Mucosa of stomach (tissue), 1 donor: Measurements from ENCODE around the gene ADAMTS7.
"Not testable (repeated sequence)": the region's sequence is repeated elsewhere in the genome, so short reads cannot be mapped to it uniquely, and the experiment has no call there.

Experiments
- H3K27me3 ChIP-seq: one replicate; pipeline ENCODE4 v1.7.0; 2013; ENCODE audit warnings: mild to moderate bottlenecking, low read length; ENCODE audit not compliant: control insufficient read depth, insufficient read depth
- H3K36me3 ChIP-seq: one replicate; pipeline ENCODE4 v1.7.0; 2013; ENCODE audit warnings: low read length; ENCODE audit not compliant: control insufficient read depth, insufficient read depth
- H3K4me1 ChIP-seq: one replicate; pipeline ENCODE4 v1.7.0; 2013; ENCODE audit warnings: mild to moderate bottlenecking, low read length; ENCODE audit not compliant: control insufficient read depth, insufficient read depth
- H3K4me3 ChIP-seq: one replicate; pipeline ENCODE4 v1.7.0; 2013; ENCODE audit warnings: low read length
- H3K9ac ChIP-seq: one replicate; pipeline ENCODE4 v1.7.0; 2013; ENCODE audit warnings: mild to moderate bottlenecking, low read length, moderate library complexity
- H3K9me3 ChIP-seq: one replicate; pipeline ENCODE4 v1.7.0; 2013; ENCODE audit warnings: mild to moderate bottlenecking, low read length, moderate library complexity; ENCODE audit not compliant: control insufficient read depth
- donor health status: Pancreatic carcinoma.

ADAMTS7 gene

GRCh38 chr15:78730955-78731354 lies 80.3 kb downstream of the ADAMTS7 start:
- Histone ChIP-seq H3K9me3 (no peaks in the 10 kb centered on the region), H3K4me3 (no peak overlapping the region), H3K36me3 (no peaks in the 10 kb centered on the region), H3K4me1 (no peaks in the 10 kb centered on the region), H3K27me3 (peaks cover 4% of the 10 kb centered on the region), H3K9ac (no peak overlapping the region)

DNA sequence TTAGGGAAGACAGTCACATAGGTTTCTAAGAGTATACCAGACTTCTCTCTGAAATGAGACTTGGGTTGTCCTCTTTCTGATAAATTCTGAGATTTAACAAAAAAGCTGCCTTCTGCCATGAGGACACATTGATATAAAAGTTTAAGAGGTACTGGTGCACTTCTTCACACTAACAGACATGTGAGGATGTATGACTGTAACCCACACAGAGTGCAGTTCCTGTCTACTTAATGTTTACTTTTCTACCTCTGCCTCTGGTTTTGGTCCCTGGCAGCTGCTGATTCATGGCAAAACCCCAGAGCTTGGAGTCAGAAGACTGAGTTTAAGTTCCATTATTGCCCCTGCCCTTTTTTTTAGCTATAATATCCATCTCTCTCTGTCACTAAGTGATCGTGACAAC lies 82.8 kb downstream of the ADAMTS7 start:
- not testable (repeated sequence) for H3K4me1 ChIP-seq, H3K9ac ChIP-seq, H3K27me3 ChIP-seq, H3K36me3 ChIP-seq, H3K9me3 ChIP-seq, H3K4me3 ChIP-seq

DNA sequence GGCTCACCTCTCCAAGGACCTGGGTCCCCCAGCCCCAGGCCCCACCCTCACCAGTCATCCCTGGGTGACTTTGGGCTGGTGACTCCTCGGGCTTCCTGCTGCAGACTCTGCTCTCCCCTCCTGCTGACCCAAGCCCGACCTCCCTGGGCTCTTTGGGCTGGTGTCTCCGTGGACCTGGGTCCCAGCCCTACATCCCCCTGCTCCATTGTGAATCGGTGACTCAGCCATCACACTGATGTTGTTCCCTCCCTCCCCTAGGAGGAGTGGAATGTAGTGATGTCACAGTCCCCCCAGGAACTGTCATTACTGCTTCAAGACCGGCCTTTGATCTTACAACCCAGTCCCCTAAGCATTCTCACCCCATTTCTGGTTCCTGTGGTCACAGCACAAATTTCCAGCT lies 83.7 kb downstream of the ADAMTS7 start:
- H3K9ac ChIP-seq: no peak overlapping the region
- H3K4me3 ChIP-seq: no peak overlapping the region
- no peaks in the 10 kb centered on the region for H3K36me3 ChIP-seq
- H3K4me1 ChIP-seq: no peaks in the 10 kb centered on the region
- H3K27me3 ChIP-seq: no peaks in the 10 kb centered on the region
- H3K9me3 ChIP-seq: no peaks in the 10 kb centered on the region

- H3K27me3 ChIP-seq: no peaks in the 10 kb centered on the region
Observed at GRCh38 chr15:78726870-78727551, 84.3 kb downstream of the ADAMTS7 start.

GRCh38 chr15:78719819-78720450 lies 91.3 kb downstream of the ADAMTS7 start:
- not testable (repeated sequence) for H3K4me1 ChIP-seq, H3K36me3 ChIP-seq, H3K4me3 ChIP-seq, H3K9ac ChIP-seq, H3K27me3 ChIP-seq, H3K9me3 ChIP-seq

More at GRCh38 chr15:78726870-78727551, 84.3 kb downstream of the ADAMTS7 start:
- Histone ChIP-seq H3K4me1 (no peaks in the 10 kb centered on the region), H3K36me3 (no peaks in the 10 kb centered on the region), H3K9ac (no peak overlapping the region), H3K4me3 (no peak overlapping the region), H3K9me3 (no peaks in the 10 kb centered on the region)

GRCh38 chr15:78718837-78719236 lies 92.4 kb downstream of the ADAMTS7 start:
- Histone ChIP-seq H3K9me3 (no peaks in the 10 kb centered on the region), H3K4me3 (no peak overlapping the region), H3K9ac (no peak overlapping the region), H3K4me1 (no peaks in the 10 kb centered on the region), H3K36me3 (no peaks in the 10 kb centered on the region), H3K27me3 (no peaks in the 10 kb centered on the region)

DNA sequence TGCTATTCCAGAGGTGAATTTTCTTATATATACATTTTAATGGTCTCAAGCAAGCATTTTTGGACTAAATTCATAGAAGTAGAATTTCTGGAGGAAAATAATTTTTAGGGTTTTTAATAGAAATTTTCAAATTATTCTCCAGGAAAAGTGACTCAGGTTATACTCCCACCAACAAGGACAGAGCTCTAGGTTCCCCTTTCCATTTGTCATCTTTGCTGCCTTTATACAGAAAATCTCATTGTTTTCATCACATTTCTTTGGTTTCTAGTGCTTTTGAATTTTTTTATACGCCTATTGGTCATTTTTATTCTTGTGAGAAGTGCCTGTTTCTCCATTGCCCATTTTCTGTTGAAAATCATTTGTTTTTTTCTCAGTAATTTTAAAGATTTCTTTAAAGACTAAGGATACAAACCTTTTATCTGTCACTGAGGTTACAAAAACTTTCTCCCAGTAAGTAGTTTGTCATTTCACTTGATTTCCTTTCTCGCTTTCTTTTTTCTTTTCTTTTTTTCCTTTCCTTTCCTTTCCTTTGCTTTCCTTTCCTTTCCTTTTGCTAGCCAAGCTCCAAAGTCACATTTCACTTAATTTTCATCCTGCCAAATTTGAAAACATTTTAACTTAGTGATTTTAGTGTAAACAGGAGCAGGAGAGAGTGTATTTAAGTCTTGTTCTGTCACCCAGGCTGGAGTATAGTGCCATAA lies 93.2 kb downstream of the ADAMTS7 start:
- no peaks in the 10 kb centered on the region for H3K27me3 ChIP-seq
- H3K4me3 ChIP-seq: no peak overlapping the region
- no peaks in the 10 kb centered on the region for H3K9me3 ChIP-seq
- H3K9ac ChIP-seq: no peak overlapping the region
- H3K4me1 ChIP-seq: no peaks in the 10 kb centered on the region
- no peaks in the 10 kb centered on the region for H3K36me3 ChIP-seq

DNA sequence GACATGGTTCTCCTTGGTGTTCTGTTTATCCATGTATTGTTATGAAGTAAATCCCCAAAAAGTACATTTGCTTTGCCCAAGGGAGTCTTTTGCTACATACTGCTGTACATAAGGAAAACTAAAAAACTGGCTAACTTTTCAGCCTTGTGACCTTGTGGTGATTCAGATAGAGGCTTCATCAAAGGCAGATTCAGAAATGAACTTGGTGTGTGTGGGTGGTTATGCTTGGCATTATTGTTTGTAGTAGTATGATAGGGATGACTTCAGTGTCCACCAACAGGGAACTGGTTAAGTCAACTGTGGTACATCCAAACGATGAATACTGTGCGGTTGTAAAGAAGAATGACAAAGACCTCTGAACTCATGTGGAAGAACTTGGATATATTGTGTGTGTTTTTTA lies 94.6 kb downstream of the ADAMTS7 start:
- no peaks in the 10 kb centered on the region for H3K36me3 ChIP-seq

DNA sequence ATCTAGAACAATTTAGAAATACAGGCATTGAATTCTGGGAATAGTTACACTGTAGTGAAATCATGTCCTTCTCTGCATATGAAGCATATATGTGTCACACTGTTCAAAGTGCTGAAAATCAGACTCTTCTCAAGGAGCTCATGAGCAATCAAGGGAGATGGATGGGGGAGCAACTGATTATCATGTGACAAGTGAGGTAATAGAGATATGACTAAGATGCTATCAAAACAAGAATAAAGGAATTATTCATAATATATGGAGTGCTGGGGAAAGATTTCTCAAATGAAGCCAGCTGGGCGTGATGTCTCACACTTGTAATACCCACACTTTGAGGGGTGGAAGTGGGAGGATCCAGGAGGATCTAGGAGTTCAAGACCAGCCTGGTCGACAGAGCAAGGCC lies 95.3 kb downstream of the ADAMTS7 start:
- H3K9ac ChIP-seq: no peak overlapping the region
- no peaks in the 10 kb centered on the region for H3K27me3 ChIP-seq
- no peak overlapping the region for H3K4me3 ChIP-seq
- no peaks in the 10 kb centered on the region for H3K4me1 ChIP-seq
- no peaks in the 10 kb centered on the region for H3K9me3 ChIP-seq
- no peaks in the 10 kb centered on the region for H3K36me3 ChIP-seq

More for the DNA sequence above, 94.6 kb downstream of the ADAMTS7 start:
- Histone ChIP-seq H3K27me3 (no peaks in the 10 kb centered on the region), H3K4me1 (no peaks in the 10 kb centered on the region), H3K4me3 (no peak overlapping the region), H3K9me3 (no peaks in the 10 kb centered on the region), H3K9ac (no peak overlapping the region)

- Histone ChIP-seq H3K9ac (no peak overlapping the region), H3K9me3 (no peaks in the 10 kb centered on the region), H3K36me3 (no peaks in the 10 kb centered on the region)
Observed at GRCh38 chr15:78715434-78715833, 95.8 kb downstream of the ADAMTS7 start.

DNA sequence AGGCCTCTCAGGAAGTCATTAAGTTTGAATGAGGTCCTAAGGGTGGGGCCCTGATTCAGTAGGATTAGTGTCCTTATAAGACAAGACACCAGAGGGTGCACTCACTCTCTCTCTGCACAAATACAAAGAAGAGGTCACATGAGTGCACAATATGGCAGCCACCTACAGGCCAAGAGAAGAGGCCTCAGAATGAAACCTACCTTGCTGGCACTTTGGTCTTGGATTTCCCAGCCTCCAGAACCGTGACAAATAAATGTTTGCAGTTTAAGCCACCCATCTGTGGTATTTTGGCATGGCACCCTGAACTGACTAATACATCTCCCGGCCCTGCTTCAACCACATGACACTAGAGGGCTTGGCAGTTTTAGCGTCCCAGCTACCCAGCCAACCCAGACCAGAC lies 96.4 kb downstream of the ADAMTS7 start:
- Histone ChIP-seq H3K27me3 (peaks cover under 1% of the 10 kb centered on the region), H3K9me3 (no peaks in the 10 kb centered on the region), H3K36me3 (no peaks in the 10 kb centered on the region), H3K4me3 (no peak overlapping the region), H3K4me1 (no peaks in the 10 kb centered on the region), H3K9ac (no peak overlapping the region)

More at GRCh38 chr15:78715434-78715833, 95.8 kb downstream of the ADAMTS7 start:
- no peaks in the 10 kb centered on the region for H3K27me3 ChIP-seq
- no peaks in the 10 kb centered on the region for H3K4me1 ChIP-seq
- no peak overlapping the region for H3K4me3 ChIP-seq

DNA sequence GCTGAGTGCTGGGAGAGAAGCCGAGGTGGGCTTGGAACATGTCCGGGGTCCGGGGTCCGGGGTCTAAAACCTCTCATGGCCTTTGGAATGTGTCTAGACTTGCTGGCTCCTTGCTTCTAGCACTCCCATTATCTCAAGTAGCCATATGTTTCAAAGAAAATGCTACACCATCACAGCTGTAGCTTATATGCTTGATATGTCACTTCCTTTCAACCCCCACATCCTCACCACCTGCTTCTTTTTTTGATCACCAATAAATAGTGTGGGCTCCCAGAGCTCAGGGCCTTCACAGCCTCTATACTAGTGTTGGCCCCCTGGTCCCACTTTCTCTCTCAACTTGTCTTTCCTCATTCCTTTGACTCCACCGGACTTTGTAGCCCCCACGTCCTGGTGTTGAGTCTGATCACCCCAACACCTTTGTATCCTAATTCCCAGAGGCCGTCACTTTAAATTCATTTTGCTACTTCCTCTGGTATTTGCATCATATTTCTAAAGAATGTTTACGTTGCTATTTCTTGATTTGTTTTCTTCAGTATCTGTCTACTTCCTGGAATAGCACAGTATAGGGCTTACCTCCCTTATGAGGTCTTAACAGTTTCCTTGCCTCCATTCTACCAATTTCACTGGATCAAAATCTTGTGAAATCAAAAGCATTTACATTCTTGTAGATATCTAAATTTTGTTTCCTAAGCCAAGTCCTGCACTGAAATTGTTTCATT lies 98.3 kb downstream of the ADAMTS7 start:
- Histone ChIP-seq H3K4me3 (no peak overlapping the region), H3K9me3 (no peaks in the 10 kb centered on the region), H3K4me1 (no peaks in the 10 kb centered on the region), H3K27me3 (peaks cover 15% of the 10 kb centered on the region), H3K9ac (no peak overlapping the region), H3K36me3 (no peaks in the 10 kb centered on the region)
